GM21786 (cell line): Measurements from ENCODE around the gene PTOV1.
A peak's percentile ranks its signal among the peaks of the same experiment; 100 is the strongest.

Experiments
- ATAC-seq: cut with Tn5 transposase; IDR thresholded peaks from one replicate; pipeline ENCODE4 v1.9.1; 2021; ENCODE audit not compliant: unreplicated experiment

PTOV1 gene

DNA sequence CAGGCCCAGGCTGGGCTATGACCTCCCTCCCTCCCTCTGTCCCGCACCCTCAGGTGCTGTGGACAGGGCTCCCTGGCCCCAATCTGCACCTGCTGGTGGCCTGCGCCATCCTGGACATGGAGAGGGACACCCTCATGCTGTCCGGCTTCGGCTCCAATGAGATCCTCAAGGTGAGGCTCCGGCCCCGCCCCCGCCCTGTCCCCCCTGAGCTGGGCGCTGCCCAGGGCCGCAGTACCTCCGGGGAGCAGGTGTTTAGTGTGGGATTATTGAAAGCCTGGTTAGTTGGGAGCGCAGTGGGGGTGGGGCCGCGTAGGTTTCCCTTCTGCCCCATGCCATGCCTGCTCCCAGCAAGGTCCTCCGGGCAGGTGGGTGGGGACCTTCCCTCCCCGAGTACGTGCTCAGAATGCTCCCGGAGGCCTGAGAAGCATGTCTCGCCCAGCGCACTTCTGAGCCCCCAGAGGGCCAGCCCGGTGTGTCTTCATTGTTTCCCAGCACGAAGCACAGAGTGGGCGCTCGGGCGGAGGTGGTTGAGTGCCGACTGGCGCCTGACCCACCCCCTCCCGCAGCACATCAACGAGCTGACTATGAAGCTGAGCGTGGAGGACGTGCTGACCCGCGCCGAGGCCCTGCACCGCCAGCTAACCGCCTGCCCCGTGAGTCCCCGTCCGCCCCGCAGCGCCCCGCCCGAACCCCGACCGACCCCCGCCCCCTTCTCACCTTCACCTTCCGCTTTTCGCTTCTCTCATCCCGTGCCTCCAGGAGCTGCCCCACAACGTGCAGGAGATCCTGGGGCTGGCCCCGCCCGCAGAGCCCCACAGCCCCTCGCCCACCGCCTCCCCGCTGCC is 36.9 kb downstream of the PTOV1 start:
- ATAC-seq: no peak

DNA sequence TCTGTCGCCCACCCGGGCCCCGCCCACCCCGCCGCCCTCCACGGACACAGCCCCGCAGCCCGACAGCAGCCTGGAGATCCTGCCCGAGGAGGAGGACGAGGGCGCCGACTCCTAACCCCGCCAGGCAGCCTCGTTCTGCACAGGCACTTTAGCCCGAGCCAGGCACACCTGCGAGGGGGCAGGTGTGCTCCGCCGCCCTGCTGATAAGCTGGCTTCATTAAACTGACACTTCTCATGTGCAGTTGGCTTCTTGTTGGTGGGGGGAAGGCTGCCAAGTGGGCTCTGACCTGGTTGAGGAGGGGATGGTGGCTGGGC is 37.5 kb downstream of the PTOV1 start:
- no peak for ATAC-seq

DNA sequence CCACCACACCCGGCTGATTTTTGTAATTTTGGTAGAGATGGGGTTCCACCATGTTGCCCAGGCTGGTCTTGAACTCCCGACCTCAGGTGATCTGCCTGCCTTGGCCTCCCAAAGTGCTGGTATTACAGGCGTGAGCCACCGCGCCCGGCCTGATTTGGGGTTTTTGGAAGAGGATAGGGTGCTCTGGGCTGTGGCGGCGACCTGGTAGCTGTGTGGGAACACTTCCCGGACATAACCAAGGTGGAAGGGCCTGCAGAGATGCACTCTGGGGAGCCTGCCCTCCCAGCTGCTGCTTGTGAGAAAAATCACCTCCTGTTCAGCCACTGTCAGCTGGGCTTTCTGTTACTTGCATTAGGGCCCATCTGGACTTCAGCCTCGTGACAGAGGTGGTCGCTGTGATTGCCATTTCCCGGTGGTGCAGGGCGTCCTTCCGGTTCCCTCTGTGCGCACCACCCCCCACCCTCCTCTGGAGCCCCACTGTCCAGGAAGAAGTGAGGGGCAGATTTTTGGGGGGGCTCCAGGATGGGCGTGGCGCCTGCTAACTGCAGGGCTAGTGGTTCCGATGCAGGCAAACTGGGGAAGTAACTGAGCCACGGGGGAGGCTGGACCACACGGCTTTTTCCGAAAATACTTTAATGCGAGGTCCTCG is 38.2 kb downstream of the PTOV1 start:
- no peak for ATAC-seq

DNA sequence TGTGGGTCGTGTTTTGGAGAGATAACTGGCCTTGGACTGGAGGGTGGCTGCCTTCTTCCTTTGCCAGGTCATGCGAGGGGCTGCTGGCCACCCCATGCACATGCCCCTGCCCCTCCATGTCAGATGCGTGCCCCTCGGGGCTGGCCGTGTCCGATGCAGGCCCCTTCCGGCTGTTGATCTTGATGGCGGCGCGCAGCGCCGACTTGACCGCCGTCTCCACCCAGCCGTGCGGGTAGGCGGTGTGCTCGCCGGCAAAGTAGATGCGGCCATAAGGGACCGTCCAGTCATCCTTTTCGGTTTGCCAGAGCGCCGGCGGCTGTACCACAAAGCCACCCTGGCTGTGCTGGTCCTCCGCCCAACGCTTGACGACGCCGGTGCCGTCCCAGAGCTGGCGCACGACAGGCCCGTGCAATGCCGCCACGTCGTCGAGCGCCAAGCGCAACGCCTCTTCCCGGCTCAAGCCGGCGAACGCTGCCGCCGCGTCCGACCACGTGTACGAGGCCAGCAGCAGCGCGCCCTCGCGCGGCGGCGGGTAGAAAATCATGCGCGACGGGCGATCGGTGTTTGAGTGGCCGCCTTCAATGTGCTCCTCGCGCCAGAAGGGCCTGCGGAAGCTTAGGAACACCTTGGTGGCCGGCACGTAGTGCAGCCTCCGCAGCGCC is 38.9 kb downstream of the PTOV1 start:
- no peak for ATAC-seq

DNA sequence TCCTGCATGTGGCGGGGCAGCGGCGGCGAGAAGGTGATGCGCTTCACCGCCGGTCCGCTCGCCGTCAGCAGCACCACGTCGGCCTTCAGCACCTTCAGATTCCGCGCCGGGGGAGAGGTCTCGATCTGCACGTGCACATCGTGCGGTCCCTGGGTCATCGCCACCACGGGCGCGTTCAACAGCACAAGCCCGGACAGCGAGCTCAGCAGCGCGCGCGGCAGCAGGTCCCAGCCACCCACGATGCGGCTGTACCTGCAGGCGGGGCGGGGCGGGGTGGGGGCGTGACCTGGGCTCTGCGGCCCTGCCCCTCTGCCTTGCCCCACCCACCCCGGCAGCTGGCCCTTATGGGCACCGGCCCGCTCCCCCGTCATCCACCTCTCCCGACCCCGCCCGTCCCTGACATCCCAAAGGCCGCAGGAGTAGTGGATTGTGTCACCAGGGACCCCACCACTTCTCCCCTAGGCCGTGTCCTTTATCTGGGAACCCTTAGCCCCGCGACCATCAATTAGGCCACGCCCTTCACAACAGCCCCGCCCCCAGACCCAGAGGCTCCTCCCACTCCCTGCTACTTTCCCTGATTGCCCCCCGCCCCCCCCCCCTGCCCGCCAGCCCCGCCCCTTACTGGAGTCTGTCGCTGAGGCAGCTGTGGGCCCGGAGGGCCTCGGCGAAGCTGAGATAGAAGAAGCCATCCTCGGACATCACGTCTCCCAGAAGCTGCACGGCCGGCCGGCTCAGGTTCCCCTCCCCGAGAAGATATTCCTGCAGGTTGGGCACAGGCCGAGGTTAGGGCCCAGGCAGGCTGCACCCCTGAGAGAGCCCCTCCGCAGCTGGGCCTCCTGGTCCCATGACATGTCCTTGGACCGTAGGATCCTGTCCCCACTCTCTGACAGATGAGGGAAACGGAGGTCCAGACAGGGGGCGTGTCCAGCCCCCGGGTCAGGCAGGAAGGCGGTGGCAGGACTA is 39.7 kb downstream of the PTOV1 start:
- ATAC-seq: no peak

DNA sequence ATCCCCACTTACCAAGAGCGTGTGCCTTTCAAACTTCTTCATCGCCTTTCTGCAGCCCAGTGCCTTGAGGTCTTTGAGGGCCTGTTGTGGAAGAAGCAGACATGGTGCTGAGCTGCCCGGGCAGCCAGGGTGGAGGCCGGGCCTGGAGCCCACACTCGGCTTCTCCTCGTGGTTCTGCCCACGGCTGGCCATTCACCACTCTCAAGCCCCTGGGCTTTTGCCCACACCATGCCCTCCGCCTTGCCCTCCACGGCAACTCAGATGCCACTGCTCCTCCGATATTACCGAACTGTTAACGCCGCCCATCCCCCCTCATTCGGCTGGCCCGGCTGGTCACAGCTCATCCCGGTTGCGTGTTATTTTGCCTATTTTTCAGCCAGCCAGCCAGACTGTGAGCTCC is 40.4 kb downstream of the PTOV1 start:
- ATAC-seq: no peak

GRCh38 chr19:49892716-49893115 is 41.8 kb downstream of the PTOV1 start:
- no peak for ATAC-seq

- ATAC-seq: no peak
Observed at GRCh38 chr19:49894011-49894664, 43.2 kb downstream of the PTOV1 start.

DNA sequence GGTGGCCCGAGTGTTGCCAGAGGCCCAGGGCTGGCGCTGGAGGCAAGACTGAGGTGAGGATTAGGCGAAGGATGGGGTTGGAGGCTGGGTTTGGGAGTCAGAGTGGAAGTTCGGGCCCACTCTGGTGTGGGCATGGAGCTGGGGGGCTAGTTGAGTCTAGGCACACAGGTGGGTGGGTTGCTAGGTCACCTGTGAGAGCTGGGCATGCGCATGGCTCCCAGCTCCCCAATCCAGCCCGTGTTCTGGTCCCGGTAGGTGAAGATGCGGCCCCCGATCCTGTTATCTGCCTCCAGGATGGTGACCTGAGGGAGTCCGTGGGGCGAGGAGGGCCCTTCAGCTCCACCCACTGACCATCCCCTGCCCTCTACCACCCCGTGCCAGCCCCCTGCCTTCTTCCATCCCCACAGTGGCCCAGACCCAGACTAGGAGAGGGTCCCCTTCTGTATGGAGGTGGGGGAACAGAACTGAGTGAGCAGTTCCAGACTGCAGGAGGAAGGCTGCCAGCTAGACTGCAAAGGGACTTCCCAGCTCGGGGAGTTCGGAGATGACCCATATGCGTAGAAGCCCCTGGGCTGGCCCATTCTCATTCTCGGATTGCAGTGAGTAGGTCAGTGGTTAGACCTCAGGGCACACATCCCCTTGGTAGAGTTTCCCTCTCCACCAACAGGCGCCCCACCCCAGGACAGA is 44.1 kb downstream of the PTOV1 start:
- ATAC-seq: peak; percentile 26

DNA sequence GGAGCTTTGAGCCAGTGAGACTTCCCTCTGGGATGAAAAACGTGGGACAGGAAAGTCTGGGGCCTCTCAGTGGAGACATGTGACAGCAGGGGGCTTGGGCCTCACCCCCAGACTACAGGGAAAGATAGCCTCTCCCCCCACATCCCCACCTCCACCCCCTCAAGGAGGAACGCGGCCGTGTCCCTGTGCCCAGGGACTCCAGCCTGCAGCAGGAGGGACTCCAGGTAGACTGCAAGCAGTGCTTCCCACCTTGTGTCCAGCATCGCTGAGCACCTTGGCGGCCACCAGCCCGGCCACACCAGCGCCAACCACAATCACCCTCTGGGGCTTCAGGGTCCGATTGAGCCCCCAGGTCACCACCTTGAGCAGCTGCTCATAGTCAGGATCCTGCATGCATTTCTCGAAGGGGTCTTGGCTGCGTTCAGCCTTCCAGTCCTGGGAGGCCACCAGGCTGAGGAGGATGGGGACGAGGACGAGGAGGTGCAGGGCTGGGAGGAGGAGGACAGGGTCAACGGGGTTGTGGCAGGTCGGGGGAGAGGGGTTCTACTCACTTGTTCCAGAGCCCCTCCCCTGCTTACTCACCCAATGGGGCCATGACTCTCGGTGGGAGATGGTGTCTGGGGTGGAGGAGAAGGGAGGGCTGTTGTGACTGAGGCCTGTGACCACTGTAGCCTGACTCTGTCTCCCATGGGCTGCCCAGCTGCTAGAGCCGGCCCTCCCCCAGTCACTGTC is 44.8 kb downstream of the PTOV1 start:
- no peak for ATAC-seq

DNA sequence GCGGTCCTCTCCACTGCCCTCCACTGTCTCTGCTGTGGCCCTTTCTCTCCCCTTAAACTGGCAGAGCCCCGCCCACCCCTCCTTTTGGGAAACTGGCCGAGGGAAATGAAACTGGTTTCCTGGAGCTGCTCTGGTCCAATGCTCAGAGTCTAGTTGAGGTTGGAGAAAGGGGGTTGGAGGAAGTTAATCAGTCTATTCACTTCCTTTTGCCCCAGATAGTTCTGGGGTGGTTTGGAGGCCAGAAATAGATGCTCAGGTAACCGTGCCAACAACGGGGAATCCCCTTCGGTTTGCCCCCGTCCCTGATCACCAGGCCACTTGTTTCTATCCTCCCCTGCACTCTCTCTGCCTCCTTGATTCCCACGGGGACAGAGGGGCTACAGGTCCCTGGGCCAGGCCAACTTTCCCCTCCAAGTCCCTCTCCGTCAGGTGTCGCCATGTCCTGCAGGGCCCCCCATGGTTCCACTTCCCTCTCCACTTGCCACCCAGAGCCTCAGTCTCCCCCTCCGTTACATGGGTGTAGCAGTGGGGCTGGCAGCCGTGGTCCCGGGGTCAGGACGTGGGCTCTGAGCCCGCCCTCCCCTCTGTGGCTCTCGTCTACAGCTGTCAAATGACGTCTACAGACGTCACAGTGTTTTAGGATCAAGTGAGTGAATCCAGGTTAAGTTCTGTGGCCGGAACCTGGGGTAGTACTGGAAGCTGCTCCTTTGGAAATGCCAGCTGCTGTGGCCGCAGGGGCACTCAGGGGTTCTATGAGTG is 46.1 kb downstream of the PTOV1 start, which contains the start of gene IL4I1:
IL4I1 (minus strand) TSS at position 25 of the 759 bp plus-strand sequence. CDS start 727 bp downstream, outside the sequence.
- peak; percentile 54 for ATAC-seq

DNA sequence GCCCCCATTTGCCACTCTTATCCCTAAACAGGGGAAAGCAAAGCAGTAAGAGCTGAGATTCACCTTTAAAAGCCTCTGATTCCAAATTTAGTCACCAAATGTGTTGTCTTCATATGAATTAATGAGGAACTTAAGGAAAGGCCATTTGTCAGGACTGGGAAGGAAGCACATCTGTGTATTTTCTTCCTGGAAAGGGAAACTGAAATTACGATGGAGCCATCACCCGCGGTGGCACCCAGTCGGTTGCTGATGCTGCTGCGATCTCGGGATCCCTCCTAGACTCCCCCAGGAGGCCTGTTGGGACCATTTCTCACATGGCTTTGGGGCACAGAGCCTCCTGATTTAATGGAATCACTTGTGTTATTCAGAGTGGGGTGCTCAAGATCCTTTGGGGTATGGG is 53.2 kb downstream of the PTOV1 start:
- ATAC-seq: no peak

- no peak for ATAC-seq
Observed at GRCh38 chr19:49906879-49907564, 56.1 kb downstream of the PTOV1 start.

DNA sequence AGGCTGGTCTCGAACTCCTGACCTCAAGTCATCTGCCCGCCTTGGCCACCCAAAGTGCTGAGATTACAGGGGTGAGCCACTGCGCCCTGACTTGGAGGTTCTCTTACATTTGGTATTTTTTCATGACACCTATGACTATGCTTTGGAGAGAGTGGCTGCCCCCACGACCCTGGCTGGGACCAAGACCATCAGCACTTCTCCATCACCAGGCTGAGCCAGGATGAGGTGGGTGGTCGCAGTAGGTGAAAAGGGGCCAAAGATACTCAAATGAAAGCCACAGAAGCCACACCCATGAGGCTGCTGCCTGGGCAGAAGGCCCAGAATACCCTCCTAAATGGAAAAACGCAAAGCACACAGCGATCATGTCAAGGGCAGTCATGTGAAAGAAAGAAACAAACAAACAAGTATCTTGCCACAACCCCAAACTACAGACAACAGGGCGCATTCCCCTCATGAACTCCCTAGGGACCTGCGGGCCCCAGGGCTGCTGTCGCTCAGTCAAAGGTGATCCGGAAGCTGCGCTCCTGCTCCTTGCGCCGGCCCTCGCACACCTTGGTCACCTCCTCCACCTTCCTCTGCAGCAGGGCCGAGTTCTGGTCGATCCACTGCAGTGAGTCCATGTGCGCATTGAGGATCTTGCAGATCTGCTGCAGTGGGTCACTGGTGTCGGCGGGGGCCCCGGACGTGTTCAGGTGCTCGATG is 56.9 kb downstream of the PTOV1 start:
- no peak for ATAC-seq

GRCh38 chr19:49908480-49909420 is 57.8 kb downstream of the PTOV1 start:
- ATAC-seq: no peak

DNA sequence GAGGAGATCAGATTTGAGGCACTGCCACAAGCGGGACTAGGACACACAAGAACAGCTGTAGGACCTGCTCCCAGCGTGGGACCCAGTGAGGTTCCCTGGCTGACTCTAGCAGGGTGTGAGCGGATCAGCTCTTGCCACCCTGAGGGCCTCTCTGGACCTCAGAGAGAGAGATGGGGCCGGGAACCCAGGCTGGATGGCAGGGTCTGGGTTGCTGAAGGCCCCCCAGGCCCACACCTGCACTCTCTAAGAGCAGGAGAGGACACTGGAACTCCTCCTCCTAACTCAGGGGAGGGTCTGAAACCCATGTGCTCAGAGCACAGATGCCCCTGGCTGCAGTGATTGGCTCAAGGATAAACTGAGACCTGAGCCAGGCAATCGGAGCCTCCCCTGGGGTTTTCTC is 59.2 kb downstream of the PTOV1 start:
- ATAC-seq: no peak
